ENCODE results near the gene GHRHR.

The GHRHR gene

DNA sequence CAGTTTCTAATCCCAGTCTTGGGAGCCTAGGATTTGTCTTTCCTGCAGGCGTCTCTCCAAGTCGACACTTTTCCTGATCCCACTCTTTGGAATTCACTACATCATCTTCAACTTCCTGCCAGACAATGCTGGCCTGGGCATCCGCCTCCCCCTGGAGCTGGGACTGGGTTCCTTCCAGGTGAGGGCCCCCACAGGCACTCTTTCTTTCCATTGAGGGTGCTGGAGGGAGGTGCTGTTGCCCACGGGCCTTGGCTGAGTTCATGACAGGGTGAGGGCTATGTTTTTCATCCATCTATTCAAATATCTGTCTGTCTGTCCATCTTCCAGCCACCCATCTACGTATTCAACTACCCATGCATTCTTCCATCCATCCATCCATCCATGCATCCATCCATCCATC, 12.6 kb downstream of the GHRHR start:
- DNase-seq (ENCODE audit: low read depth), result no peak
- TF ChIP-seq, protein P1, sequence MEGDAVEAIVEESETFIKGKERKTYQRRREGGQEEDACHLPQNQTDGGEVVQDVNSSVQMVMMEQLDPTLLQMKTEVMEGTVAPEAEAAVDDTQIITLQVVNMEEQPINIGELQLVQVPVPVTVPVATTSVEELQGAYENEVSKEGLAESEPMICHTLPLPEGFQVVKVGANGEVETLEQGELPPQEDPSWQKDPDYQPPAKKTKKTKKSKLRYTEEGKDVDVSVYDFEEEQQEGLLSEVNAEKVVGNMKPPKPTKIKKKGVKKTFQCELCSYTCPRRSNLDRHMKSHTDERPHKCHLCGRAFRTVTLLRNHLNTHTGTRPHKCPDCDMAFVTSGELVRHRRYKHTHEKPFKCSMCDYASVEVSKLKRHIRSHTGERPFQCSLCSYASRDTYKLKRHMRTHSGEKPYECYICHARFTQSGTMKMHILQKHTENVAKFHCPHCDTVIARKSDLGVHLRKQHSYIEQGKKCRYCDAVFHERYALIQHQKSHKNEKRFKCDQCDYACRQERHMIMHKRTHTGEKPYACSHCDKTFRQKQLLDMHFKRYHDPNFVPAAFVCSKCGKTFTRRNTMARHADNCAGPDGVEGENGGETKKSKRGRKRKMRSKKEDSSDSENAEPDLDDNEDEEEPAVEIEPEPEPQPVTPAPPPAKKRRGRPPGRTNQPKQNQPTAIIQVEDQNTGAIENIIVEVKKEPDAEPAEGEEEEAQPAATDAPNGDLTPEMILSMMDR (conservative IDR thresholded peaks at IDR 0.05; ENCODE audit: low read length), result no peak
- no peak overlapping the region for H3K4me3 ChIP-seq (ENCODE audit: low read length)

DNA sequence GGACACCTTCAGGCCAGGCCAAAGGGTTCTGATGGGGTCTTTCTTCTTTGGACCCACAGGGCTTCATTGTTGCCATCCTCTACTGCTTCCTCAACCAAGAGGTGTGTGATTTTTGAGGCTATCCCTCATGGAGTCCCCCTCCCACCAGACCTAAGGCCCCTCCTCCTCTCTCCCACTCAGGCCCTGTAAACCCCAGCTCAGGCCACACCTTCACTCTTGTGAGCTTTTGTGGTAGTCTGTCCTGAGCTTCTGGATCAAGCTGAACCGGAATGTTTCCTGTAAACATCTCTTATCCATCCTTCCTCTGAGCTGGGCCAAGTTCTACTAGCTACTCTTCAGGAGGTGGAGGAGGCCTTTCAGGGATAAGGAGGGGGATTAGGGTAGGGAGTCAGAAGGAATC, 13.5 kb downstream of the GHRHR start:
- TF ChIP-seq, protein P1 (conservative IDR thresholded peaks at IDR 0.05; ENCODE audit: low read length), result no peak
- DNase-seq (ENCODE audit: low read depth), result no peak
- H3K4me3 ChIP-seq (ENCODE audit: low read length), result no peak overlapping the region

GRCh38 chr7:30977896-30978564, 14.3 kb downstream of the GHRHR start:
- no peak overlapping the region for H3K4me3 ChIP-seq (ENCODE audit: low read length)
- peak; percentile 12 for DNase-seq (ENCODE audit: low read depth)
- TF ChIP-seq, protein P1 (conservative IDR thresholded peaks at IDR 0.05; ENCODE audit: low read length), result peak; percentile 50

DNA sequence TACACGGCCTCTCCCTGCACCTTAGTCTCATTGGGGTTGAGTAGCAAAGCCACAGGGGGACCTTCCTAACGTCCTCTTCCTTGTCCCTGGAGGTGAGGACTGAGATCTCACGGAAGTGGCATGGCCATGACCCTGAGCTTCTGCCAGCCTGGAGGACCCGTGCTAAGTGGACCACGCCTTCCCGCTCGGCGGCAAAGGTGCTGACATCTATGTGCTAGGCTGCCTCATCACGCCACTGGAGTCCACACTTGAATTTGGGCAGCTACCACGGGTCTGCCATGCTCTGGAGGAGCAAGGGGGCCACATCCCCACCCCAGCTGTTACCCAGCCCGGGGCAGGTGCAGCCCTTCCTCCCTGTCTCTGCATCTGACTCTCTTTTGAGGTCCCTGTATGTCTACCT, 15.3 kb downstream of the GHRHR start:
- TF ChIP-seq, protein P1 (conservative IDR thresholded peaks at IDR 0.05; ENCODE audit: low read length), result no peak
- H3K4me3 ChIP-seq (ENCODE audit: low read length), result no peak overlapping the region
- DNase-seq (ENCODE audit: low read depth), result no peak

DNA sequence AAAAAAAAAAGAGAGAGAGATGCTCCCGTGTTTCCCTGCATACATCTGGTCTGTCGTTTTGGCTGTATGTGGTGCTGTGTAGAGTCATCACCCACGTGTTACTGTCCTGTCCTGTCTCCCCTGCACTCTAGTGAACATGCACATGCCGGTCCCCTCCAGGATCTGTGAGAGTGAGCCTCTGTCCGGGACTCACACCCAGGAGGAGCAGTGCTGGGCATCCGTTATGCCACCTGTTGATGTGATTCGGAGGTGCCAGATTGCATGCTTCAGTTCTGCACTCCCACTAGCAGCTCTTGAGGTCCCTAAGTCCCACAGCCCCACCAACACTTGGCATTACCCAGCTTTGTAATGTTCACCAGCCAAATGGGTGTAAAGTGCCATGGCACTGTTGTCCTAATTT, 16.4 kb downstream of the GHRHR start:
- no peak overlapping the region for H3K4me3 ChIP-seq (ENCODE audit: low read length)
- DNase-seq (ENCODE audit: low read depth), result no peak
- TF ChIP-seq, protein P1 (conservative IDR thresholded peaks at IDR 0.05; ENCODE audit: low read length), result no peak

DNA sequence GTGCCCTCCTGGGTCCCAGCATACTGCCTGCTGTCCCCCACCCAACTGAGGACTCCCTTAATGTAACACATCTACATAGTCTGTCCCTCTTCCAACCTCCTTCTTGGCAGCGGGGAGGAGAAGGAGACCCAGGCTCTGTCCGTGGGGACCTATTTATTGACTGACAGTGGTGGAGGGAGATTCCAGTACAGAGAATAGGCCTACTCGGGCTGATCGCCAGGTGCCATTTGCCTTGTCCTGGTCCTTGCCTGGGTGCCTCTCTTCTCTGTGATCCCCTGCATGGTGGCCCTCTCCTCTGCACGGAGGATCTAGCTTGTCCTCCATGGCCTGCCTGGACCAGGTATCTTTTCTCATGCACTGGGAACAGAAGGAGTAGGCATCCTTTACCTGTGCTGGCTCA, 17.0 kb downstream of the GHRHR start:
- no peak overlapping the region for H3K4me3 ChIP-seq (ENCODE audit: low read length)
- DNase-seq (ENCODE audit: low read depth), result no peak
- TF ChIP-seq, protein P1 (conservative IDR thresholded peaks at IDR 0.05; ENCODE audit: low read length), result no peak

DNA sequence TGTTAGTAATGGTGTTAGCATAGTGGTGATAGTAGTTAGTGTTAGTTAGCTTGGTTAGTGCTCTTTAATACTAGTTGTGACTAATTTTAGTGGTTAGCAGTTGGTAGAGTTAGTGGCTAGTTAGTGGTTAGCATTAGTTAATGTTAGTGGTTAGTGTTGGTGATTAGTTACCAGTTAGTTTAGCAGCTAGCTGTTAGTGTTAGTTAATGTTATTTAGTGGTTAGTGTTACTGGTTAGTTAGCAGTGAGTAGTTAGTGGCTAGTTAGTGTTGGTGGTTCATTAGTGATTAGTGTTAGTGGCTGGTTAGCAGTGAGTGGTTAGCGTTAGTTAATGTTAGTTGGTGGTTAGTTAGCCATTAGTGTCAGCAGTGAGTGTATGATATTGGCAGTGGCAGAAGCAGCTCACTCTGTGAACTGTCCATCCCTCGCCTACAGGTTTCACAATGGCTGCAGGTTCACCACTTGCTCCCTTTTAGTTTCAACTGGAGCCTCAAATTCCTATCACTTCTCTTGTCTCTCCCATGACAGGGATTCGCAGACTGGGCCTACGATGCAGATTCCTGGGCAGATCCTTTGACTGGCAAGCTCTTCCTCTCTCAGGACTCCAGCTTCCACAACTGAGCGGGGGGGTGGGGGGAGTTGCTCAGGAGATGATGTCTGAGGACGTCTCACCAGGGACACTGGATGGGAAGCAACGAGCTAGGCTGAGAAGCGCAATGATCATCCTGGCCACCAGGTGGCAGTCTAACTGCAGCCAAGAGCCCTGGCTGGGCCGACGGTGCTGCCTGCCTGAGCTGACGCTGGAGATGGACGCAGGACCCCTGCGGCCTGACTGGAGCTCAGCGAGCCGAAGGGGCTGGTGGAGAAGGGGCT, 19.5 kb downstream of the GHRHR start:
- peak; percentile 68 for DNase-seq (ENCODE audit: low read depth)
- TF ChIP-seq, protein P1 (conservative IDR thresholded peaks at IDR 0.05; ENCODE audit: low read length), result peak; percentile 89
- H3K4me3 ChIP-seq (ENCODE audit: low read length), result no peak overlapping the region

Data from AG10803 (cell line).